RWPE1 (cell line): ENCODE data around the gene S100A14.
A peak's percentile ranks its signal among the peaks of the same experiment; 100 is the strongest.

Experiments used
- CTCF ChIA-PET: fragments of 350-600 bp; sonication (Branson Sonifier 250); formaldehyde crosslinking; extraction: SDS; loops from one replicate; lab custom pipeline; 2021; lab: Yijun Ruan, JAX
- POLR2A ChIA-PET: fragments of 400-600 bp; formaldehyde crosslinking; extraction: SDS; loops from one replicate; lab custom pipeline; 2020; ENCODE audit warnings: antibody characterized with exemption; ENCODE audit not compliant: low non-redundant PET; lab: Yijun Ruan, JAX
- DNase-seq: peaks from one replicate; pipeline ENCODE4 v3.0.0; 2012; ENCODE audit warnings: low spot score
- H3K27ac ChIP-seq: fragments of 450-650 bp; 2 replicates; pipeline ENCODE4 v1.5.1; 2017
- TF ChIP-seq, protein P1 (sequence below): fragments of 450-650 bp; conservative IDR thresholded peaks from 2 replicates; pipeline ENCODE4 v1.5.1; 2017; ENCODE audit warnings: low read depth, mild to moderate bottlenecking

S100A14 gene

DNA sequence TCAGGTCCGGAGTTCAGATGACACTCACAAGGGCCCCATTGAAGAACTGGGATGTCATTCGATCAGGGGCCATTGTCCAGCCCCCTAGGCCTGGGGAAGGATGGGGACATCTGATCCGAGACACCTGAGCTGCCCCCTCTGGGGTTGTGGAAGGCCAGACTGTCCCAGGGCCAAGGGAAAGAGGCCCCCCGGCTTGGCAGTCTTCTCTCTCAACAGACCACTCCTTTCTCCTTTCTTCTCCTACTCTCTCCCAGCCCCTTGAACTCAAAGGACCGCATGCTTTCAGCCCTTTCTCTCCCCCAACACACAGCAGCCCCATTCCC, 13.2 kb upstream of the S100A14 start:
- ChIA-PET POLR2A (interaction anchor here (0.6 to 5.5 kb wide), 2 partner anchors 15 to 26 kb away, joined by 4 to 56 read pairs; partner anchors contain the start of genes S100A14 and S100A16), CTCF (interaction anchor here (0.6 to 1.2 kb wide), 3 partner anchors 13 to 104 kb away, joined by 3 to 6 read pairs (median 5); partner anchors contain the start of gene S100A14)
- H3K27ac ChIP-seq = peak overlapping the region; percentile 94
- DNase-seq = no peak
- TF ChIP-seq, protein P1, sequence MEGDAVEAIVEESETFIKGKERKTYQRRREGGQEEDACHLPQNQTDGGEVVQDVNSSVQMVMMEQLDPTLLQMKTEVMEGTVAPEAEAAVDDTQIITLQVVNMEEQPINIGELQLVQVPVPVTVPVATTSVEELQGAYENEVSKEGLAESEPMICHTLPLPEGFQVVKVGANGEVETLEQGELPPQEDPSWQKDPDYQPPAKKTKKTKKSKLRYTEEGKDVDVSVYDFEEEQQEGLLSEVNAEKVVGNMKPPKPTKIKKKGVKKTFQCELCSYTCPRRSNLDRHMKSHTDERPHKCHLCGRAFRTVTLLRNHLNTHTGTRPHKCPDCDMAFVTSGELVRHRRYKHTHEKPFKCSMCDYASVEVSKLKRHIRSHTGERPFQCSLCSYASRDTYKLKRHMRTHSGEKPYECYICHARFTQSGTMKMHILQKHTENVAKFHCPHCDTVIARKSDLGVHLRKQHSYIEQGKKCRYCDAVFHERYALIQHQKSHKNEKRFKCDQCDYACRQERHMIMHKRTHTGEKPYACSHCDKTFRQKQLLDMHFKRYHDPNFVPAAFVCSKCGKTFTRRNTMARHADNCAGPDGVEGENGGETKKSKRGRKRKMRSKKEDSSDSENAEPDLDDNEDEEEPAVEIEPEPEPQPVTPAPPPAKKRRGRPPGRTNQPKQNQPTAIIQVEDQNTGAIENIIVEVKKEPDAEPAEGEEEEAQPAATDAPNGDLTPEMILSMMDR = no peak

GRCh38 chr1:153628638-153629342, 12.7 kb upstream of the S100A14 start:
- POLR2A ChIA-PET = interaction anchor here (0.6 to 5.5 kb wide), 3 partner anchors 15 to 56 kb away, joined by 4 to 56 read pairs (median 4); partner anchors contain the start of genes S100A14 and S100A16
- no peak for DNase-seq
- peak overlapping the region; percentile 94 for H3K27ac ChIP-seq
- CTCF ChIA-PET = interaction anchor here (0.6 to 1.2 kb wide), 6 partner anchors 9 to 104 kb away, joined by 3 to 6 read pairs (median 4); partner anchors contain the start of gene S100A14
- TF ChIP-seq, protein P1 = no peak

GRCh38 chr1:153627715-153628626, 11.8 kb upstream of the S100A14 start, which contains the start of gene S100A1:
Gene S100A1 (plus strand): TSS chr1:153628434. CDS start chr1:153630522, 2,088 bp downstream.
- TF ChIP-seq, protein P1 = peak; percentile 16
- H3K27ac ChIP-seq = peak within 1 kb of the TSS; percentile 94
- ChIA-PET POLR2A (interaction anchor here (1.4 to 5.5 kb wide), 2 partner anchors 14 to 56 kb away, joined by 4 to 56 read pairs; partner anchors contain the start of genes S100A14 and S100A16), CTCF (interaction anchor here (0.5 to 1.9 kb wide), 11 partner anchors 9 to 913 kb away, joined by 3 to 12 read pairs (median 4); partner anchors contain the start of gene S100A14)
- no peak for DNase-seq

GRCh38 chr1:153626904-153627714, 11.0 kb upstream of the S100A14 start, which contains the start of gene S100A13:
Gene S100A13 (minus strand): TSS chr1:153627505. CDS start chr1:153626472, 1,033 bp downstream.
- POLR2A ChIA-PET = interaction anchor here (1.0 to 5.5 kb wide), 3 partner anchors 13 to 55 kb away, joined by 3 to 56 read pairs (median 4); partner anchors contain the start of genes S100A14 and S100A16
- CTCF ChIA-PET = interaction anchor here (0.7 to 1.9 kb wide), 6 partner anchors 9 to 117 kb away, joined by 3 to 12 read pairs (median 4); no protein-coding TSS in a partner anchor
- peak; percentile 82 for DNase-seq
- TF ChIP-seq, protein P1 = peak; percentile 68; the same call in 1 of the 2 replicates
- peak within 1 kb of the TSS; percentile 94 for H3K27ac ChIP-seq

GRCh38 chr1:153626477-153626903, 10.4 kb upstream of the S100A14 start:
- CTCF ChIA-PET = interaction anchor here (0.9 to 1.9 kb wide), 2 partner anchors 8 to 54 kb away, joined by 7 to 12 read pairs; no protein-coding TSS in a partner anchor
- DNase-seq = no peak
- H3K27ac ChIP-seq = peak overlapping the region; percentile 94
- POLR2A ChIA-PET = interaction anchor here (1.0 to 5.5 kb wide), 2 partner anchors 12 to 26 kb away, joined by 3 to 56 read pairs; partner anchors contain the start of genes S100A14 and S100A16
- TF ChIP-seq, protein P1 = no peak
